ENCODE data around the gene UHRF1. TPM values are rescaled to one million over a fixed set of nuclear protein-coding genes. Genes with fewer than 3 reads are reported as not detected.

Gene UHRF1
- total and polyA plus RNA-seq, 4 donors, result 0.06 to 57.4 (median 0.73) TPM

GRCh38 chr19:4930664-4931063 lies 21.4 kb downstream of the UHRF1 start:
- TF ChIP-seq MAX (IDR thresholded peaks at IDR 0.05), result no peak
- TF ChIP-seq RAD21 (IDR thresholded peaks at IDR 0.05), result no peak
- TF ChIP-seq EGR1 (IDR thresholded peaks at IDR 0.05; ENCODE audit: low read depth in 2 of 2), result no peak
- no peak for TF ChIP-seq FOXA2 (IDR thresholded peaks at IDR 0.05)
- no peak for TF ChIP-seq YY1 (IDR thresholded peaks at IDR 0.05)
- TF ChIP-seq GABPA (IDR thresholded peaks at IDR 0.05 in 1 of 2, conservative IDR thresholded peaks at IDR 0.05 in 1 of 2), result no peak
- no peak for TF ChIP-seq TAF1 (conservative IDR thresholded peaks at IDR 0.05)
- Histone ChIP-seq H3K9me3 (ENCODE audit: control insufficient read depth in 4 of 4, low read length in 3 of 4) (no peaks in the 10 kb centered on the region), H3K27ac (ENCODE audit: low read depth in 1 of 2, low read length in 2 of 2) (no peak overlapping the region), H3K4me3 (ENCODE audit: low read depth in 1 of 3, low read length in 3 of 3) (no peak overlapping the region), H3K36me3 (ENCODE audit: control insufficient read depth in 4 of 4, insufficient read depth in 3 of 4, low read depth in 1 of 4, low read length in 3 of 4) (no peaks in the 10 kb centered on the region), H3K9ac (ENCODE audit: low read depth in 1 of 2, low read length in 2 of 2) (no peak overlapping the region), H3K4me1 (ENCODE audit: control insufficient read depth in 4 of 4, insufficient read depth in 4 of 4, low read length in 3 of 4) (no peaks in the 10 kb centered on the region), H3K27me3 (ENCODE audit: control insufficient read depth in 4 of 4, insufficient read depth in 4 of 4, low read length in 3 of 4) (no peaks in the 10 kb centered on the region)
- WGBS, result 96% methylated on average over 28 of the region's 28 CpGs
- DNase-seq (ENCODE audit: low spot score), result no peak

DNA sequence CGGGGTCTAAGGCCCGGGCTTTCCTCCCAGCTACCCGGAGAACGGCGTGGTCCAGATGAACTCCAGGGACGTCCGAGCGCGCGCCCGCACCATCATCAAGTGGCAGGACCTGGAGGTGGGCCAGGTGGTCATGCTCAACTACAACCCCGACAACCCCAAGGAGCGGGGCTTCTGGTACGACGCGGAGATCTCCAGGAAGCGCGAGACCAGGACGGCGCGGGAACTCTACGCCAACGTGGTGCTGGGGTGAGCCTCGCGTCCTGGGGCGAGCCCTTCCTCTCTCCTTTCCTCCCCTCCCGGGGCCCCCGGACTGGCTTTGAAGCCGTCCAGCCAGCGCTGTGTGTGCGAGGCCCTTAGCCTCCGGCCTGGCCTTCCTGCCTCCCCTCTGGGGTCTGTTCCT lies 23.4 kb downstream of the UHRF1 start:
- Histone ChIP-seq H3K36me3 (ENCODE audit: control insufficient read depth in 4 of 4, insufficient read depth in 3 of 4, low read depth in 1 of 4, low read length in 3 of 4) (no peaks in the 10 kb centered on the region), H3K27ac (ENCODE audit: low read depth in 1 of 2, low read length in 2 of 2) (no peak overlapping the region), H3K27me3 (ENCODE audit: control insufficient read depth in 4 of 4, insufficient read depth in 4 of 4, low read length in 3 of 4) (no peaks in the 10 kb centered on the region), H3K4me3 (ENCODE audit: low read depth in 1 of 3, low read length in 3 of 3) (no peak overlapping the region), H3K9me3 (ENCODE audit: control insufficient read depth in 4 of 4, low read length in 3 of 4) (no peaks in the 10 kb centered on the region), H3K4me1 (ENCODE audit: control insufficient read depth in 4 of 4, insufficient read depth in 4 of 4, low read length in 3 of 4) (no peaks in the 10 kb centered on the region), H3K9ac (ENCODE audit: low read depth in 1 of 2, low read length in 2 of 2) (no peak overlapping the region)
- 98% methylated on average over 32 of the region's 32 CpGs for WGBS
- no peak for DNase-seq (ENCODE audit: low spot score)
- TF ChIP-seq MAX (IDR thresholded peaks at IDR 0.05) (no peak), HNF4A (conservative IDR thresholded peaks at IDR 0.05) (no peak), YY1 (IDR thresholded peaks at IDR 0.05) (no peak), TAF1 (conservative IDR thresholded peaks at IDR 0.05) (no peak), REST (IDR thresholded peaks at IDR 0.05) (no peak), HNF4G (IDR thresholded peaks at IDR 0.05) (no peak), CTCF (IDR thresholded peaks at IDR 0.05; ENCODE audit: low read depth, low read length, missing input control) (no peak), FOXA1 (IDR thresholded peaks at IDR 0.05) (no peak), SP1 (IDR thresholded peaks at IDR 0.05) (no peak), GABPA (IDR thresholded peaks at IDR 0.05 in 1 of 2, conservative IDR thresholded peaks at IDR 0.05 in 1 of 2) (no peak), JUND (IDR thresholded peaks at IDR 0.05) (no peak), FOXA2 (IDR thresholded peaks at IDR 0.05) (no peak), RXRA (IDR thresholded peaks at IDR 0.05) (no peak), EGR1 (IDR thresholded peaks at IDR 0.05; ENCODE audit: low read depth in 2 of 2) (no peak), RAD21 (IDR thresholded peaks at IDR 0.05) (no peak), ZBTB33 (IDR thresholded peaks at IDR 0.05) (no peak), NR2F2 (IDR thresholded peaks at IDR 0.05) (no peak)
- TF ChIP-seq, protein P1, sequence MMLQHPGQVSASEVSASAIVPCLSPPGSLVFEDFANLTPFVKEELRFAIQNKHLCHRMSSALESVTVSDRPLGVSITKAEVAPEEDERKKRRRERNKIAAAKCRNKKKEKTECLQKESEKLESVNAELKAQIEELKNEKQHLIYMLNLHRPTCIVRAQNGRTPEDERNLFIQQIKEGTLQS (IDR thresholded peaks at IDR 0.05), result no peak
